GM13976 (cell line): ENCODE data around the gene FEM1C.
"Not testable (repeated sequence)": the region's sequence is repeated elsewhere in the genome, so short reads cannot be mapped to it uniquely, and the experiment has no call there.

Experiments
- DNase-seq: peaks from one replicate; pipeline ENCODE4 v3.0.0; 2012; ENCODE audit warnings: low spot score
- in situ Hi-C: fragments of 300-500 bp; cut with MboI; formaldehyde crosslinking; loops from one replicate; pipeline ENCODE4 v1.12.0; 2022; ENCODE audit warnings: low sequenced_read_pairs, mixed read lengths, inconsistent platforms; ENCODE audit not compliant: unreplicated experiment
- TF ChIP-seq, protein P1 (sequence below): IDR thresholded peaks from 2 replicates; pipeline ENCODE4 v1.5.1; 2012; ENCODE audit warnings: borderline replicate concordance, mild to moderate bottlenecking; ENCODE audit not compliant: insufficient read depth; ENCODE audit errors: extremely low read depth, missing control alignments, control extremely low read depth

FEM1C gene

GRCh38 chr5:115487756-115488155, 56.8 kb downstream of the FEM1C start:
- in situ Hi-C loops: no loop called here
- no peak for DNase-seq
- TF ChIP-seq, protein P1, sequence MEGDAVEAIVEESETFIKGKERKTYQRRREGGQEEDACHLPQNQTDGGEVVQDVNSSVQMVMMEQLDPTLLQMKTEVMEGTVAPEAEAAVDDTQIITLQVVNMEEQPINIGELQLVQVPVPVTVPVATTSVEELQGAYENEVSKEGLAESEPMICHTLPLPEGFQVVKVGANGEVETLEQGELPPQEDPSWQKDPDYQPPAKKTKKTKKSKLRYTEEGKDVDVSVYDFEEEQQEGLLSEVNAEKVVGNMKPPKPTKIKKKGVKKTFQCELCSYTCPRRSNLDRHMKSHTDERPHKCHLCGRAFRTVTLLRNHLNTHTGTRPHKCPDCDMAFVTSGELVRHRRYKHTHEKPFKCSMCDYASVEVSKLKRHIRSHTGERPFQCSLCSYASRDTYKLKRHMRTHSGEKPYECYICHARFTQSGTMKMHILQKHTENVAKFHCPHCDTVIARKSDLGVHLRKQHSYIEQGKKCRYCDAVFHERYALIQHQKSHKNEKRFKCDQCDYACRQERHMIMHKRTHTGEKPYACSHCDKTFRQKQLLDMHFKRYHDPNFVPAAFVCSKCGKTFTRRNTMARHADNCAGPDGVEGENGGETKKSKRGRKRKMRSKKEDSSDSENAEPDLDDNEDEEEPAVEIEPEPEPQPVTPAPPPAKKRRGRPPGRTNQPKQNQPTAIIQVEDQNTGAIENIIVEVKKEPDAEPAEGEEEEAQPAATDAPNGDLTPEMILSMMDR: no peak

- no peak for DNase-seq
- TF ChIP-seq, protein P1: no peak
- in situ Hi-C loops: no loop called here
Observed at GRCh38 chr5:115487168-115487567, 57.4 kb downstream of the FEM1C start.

- TF ChIP-seq, protein P1: no peak
- in situ Hi-C loops: no loop called here
- DNase-seq: no peak
Observed at GRCh38 chr5:115486728-115487127, 57.8 kb downstream of the FEM1C start.

- no peak for DNase-seq
- in situ Hi-C loops: no loop called here
- TF ChIP-seq, protein P1: no peak
Observed at GRCh38 chr5:115484368-115484767, 60.2 kb downstream of the FEM1C start.

- no peak for DNase-seq
- TF ChIP-seq, protein P1: no peak
- in situ Hi-C loops: no loop called here
Observed at GRCh38 chr5:115480900-115481299, 63.7 kb downstream of the FEM1C start.

GRCh38 chr5:115480271-115480670, 64.3 kb downstream of the FEM1C start:
- DNase-seq: no peak
- TF ChIP-seq, protein P1: no peak
- in situ Hi-C loops: no loop called here

DNA sequence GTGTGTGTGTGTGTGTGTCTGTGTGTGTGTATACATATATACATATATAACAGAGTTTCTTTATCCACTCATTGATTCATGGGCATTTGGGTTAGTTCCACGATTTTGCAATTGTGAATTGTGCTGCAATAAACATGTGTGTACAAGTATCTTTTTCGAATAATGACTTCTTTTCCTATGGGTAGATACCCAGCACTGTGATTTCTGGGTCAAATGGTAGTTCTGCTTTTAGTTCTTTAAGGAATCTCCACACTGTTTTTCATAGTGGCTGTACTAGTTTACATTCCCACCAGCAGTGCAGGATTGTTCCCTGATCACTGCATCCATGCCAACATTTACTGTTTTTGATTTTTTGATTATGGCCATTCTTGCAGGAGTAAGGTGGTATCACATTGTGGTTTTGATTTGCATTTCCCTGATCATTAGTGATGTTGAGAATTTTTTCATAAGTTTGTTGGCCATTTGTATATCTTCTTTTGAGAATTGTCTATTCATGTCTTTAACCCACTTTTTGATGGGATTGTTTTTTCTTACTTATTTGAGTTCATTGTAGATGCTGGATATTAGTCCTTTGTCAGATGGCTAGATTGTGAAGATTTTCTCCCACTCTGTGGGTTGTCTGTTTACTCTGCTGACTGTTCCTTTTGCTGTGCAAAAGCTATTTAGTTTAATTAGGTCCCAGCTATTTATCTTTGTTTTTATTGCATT, 65.3 kb downstream of the FEM1C start:
- in situ Hi-C loops: not testable (repeated sequence)

More for the DNA sequence above, 65.3 kb downstream of the FEM1C start:
- DNase-seq: not testable (repeated sequence)
